HepG2 (cell line): Measurements from ENCODE around the gene CEP68.

Experiments used
- FOSL2 ChIP-seq: sonication (generic); formaldehyde crosslinking; IDR thresholded peaks from 2 replicates; pipeline ENCODE4 v1.4.0; 2020; ENCODE audit warnings: missing genetic modification reagents
- KLF11 ChIP-seq: IDR thresholded peaks from 2 replicates; pipeline ENCODE4 v1.6.1; 2016; ENCODE audit warnings: missing compliant biosample characterization
- PHF8 ChIP-seq: sonication (generic); formaldehyde crosslinking; IDR thresholded peaks from 2 replicates; pipeline ENCODE4 v1.5.0; 2020; ENCODE audit warnings: missing genetic modification reagents
- TF ChIP-seq, protein P1 (sequence below): sonication (generic); formaldehyde crosslinking; IDR thresholded peaks from 2 replicates; pipeline ENCODE4 v1.4.0; 2020; ENCODE audit warnings: low read depth, mild to moderate bottlenecking, missing genetic modification reagents
- TF ChIP-seq, protein P2 (sequence below): sonication (generic); formaldehyde crosslinking; IDR thresholded peaks from 2 replicates; pipeline ENCODE4 v1.4.0; 2020; ENCODE audit warnings: missing genetic modification reagents, mild to moderate bottlenecking, borderline replicate concordance

DNA sequence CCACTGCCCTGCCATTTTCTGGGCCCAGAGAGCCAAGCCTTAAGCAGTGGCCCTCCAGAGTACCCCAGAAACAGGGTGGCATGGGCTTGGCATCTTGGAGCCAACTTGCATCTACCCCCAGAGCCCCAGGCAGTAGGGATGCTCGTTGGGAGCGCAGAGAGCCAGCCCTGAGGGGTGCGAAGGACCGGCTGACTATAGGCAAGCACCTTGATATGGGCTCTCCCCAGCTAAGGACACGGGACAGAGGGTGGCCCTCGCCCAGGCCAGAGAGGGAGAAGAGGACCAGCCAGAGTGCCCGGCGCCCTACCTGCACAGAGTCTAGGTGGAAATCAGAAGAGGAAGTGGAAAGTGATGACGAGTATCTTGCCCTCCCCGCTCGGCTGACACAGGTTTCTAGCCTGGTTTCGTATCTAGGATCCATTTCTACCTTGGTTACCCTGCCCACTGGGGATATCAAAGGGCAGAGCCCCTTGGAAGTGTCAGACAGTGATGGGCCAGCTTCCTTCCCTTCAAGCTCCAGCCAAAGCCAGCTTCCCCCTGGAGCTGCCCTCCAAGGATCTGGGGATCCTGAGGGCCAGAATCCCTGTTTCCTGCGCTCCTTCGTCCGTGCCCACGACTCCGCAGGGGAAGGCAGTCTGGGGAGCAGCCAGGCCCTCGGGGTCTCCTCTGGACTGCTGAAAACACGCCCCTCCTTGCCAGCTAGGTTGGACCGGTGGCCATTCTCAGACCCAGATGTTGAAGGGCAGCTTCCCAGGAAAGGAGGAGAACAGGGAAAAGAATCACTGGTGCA lies 16.2 kb downstream of the CEP68 start:
- no peak for TF ChIP-seq FOSL2
- no peak for TF ChIP-seq KLF11
- TF ChIP-seq, protein P1, sequence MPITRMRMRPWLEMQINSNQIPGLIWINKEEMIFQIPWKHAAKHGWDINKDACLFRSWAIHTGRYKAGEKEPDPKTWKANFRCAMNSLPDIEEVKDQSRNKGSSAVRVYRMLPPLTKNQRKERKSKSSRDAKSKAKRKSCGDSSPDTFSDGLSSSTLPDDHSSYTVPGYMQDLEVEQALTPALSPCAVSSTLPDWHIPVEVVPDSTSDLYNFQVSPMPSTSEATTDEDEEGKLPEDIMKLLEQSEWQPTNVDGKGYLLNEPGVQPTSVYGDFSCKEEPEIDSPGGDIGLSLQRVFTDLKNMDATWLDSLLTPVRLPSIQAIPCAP (CRISPR knock-in tag): no peak
- TF ChIP-seq PHF8 (CRISPR knock-in tag): no peak
- TF ChIP-seq, protein P2, sequence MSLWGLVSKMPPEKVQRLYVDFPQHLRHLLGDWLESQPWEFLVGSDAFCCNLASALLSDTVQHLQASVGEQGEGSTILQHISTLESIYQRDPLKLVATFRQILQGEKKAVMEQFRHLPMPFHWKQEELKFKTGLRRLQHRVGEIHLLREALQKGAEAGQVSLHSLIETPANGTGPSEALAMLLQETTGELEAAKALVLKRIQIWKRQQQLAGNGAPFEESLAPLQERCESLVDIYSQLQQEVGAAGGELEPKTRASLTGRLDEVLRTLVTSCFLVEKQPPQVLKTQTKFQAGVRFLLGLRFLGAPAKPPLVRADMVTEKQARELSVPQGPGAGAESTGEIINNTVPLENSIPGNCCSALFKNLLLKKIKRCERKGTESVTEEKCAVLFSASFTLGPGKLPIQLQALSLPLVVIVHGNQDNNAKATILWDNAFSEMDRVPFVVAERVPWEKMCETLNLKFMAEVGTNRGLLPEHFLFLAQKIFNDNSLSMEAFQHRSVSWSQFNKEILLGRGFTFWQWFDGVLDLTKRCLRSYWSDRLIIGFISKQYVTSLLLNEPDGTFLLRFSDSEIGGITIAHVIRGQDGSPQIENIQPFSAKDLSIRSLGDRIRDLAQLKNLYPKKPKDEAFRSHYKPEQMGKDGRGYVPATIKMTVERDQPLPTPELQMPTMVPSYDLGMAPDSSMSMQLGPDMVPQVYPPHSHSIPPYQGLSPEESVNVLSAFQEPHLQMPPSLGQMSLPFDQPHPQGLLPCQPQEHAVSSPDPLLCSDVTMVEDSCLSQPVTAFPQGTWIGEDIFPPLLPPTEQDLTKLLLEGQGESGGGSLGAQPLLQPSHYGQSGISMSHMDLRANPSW (CRISPR knock-in tag): no peak
